Measurements from ENCODE around the gene PHKB.

- TF ChIP-seq CTCF (IDR thresholded peaks at IDR 0.05; ENCODE audit: extremely low read depth in 1 of 2, insufficient read depth in 1 of 2, low read depth in 1 of 2, low read length in 2 of 2) (no peak), POLR2AphosphoS5 (IDR thresholded peaks at IDR 0.05; ENCODE audit: insufficient read depth, low read depth, low read length) (no peak)
Measured at GRCh38 chr16:47644661-47645060, 183.5 kb downstream of the PHKB start.

All from endothelial cell of umbilical vein (primary cell).